ENCODE results near the gene RGS7.

The RGS7 gene

DNA sequence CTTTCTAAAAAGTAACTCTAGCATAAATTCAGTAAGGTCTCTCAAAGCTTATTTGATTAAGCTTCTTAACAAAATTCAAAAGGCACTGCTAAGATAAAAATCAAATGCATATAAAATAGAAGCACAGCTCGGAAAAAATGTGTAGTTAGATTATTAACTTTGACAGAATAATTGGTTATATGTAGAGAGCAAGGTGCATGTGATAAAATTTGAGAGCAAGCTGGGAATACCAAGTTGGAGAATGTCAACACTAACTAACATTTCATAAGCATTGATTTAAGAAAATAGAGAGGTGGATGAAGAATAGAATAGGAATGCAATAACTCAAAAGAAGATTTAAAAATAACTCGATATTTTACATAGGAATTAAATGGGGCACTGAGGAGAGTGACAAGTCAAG lies 540.5 kb downstream of the RGS7 start:
- no peaks in the 10 kb centered on the region for H3K36me3 Mint-ChIP-seq (ENCODE audit: low read depth)
- DNase-seq: no peak
- no peak overlapping the region for H3K27ac Mint-ChIP-seq
- H3K4me1 Mint-ChIP-seq: peaks cover 6% of the 10 kb centered on the region
- peaks cover 16% of the 10 kb centered on the region for H3K9me3 Mint-ChIP-seq
- H3K4me3 Mint-ChIP-seq: no peak overlapping the region
- peaks cover 3% of the 10 kb centered on the region for H3K27me3 Mint-ChIP-seq (ENCODE audit: low read depth, poor library complexity)
- TF ChIP-seq, protein P1, sequence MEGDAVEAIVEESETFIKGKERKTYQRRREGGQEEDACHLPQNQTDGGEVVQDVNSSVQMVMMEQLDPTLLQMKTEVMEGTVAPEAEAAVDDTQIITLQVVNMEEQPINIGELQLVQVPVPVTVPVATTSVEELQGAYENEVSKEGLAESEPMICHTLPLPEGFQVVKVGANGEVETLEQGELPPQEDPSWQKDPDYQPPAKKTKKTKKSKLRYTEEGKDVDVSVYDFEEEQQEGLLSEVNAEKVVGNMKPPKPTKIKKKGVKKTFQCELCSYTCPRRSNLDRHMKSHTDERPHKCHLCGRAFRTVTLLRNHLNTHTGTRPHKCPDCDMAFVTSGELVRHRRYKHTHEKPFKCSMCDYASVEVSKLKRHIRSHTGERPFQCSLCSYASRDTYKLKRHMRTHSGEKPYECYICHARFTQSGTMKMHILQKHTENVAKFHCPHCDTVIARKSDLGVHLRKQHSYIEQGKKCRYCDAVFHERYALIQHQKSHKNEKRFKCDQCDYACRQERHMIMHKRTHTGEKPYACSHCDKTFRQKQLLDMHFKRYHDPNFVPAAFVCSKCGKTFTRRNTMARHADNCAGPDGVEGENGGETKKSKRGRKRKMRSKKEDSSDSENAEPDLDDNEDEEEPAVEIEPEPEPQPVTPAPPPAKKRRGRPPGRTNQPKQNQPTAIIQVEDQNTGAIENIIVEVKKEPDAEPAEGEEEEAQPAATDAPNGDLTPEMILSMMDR (IDR thresholded peaks at IDR 0.05): no peak

DNA sequence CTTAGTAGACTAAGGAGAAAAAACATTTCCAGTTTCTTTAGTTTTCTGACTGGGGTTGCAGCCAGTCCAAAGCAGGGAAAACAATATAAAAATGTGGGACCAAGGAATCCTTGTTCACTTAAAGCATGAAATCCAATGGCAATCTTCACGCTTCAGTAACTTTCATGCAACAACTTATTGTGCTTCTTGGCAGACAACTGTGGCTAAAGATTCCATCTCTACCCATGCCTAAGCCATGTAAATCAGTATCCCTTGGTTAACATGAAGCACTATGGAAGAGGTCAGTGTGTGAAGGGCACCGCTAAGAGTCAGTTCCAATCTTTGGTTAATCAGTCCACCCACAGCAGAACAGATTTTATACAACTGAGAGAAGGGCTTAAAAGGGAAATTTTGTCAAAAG lies 543.3 kb downstream of the RGS7 start:
- H3K4me1 Mint-ChIP-seq: peaks cover 6% of the 10 kb centered on the region
- H3K36me3 Mint-ChIP-seq (ENCODE audit: low read depth): no peaks in the 10 kb centered on the region
- DNase-seq: no peak
- H3K27me3 Mint-ChIP-seq (ENCODE audit: low read depth, poor library complexity): peaks cover 7% of the 10 kb centered on the region
- H3K27ac Mint-ChIP-seq: no peak overlapping the region
- peaks cover 4% of the 10 kb centered on the region for H3K9me3 Mint-ChIP-seq
- H3K4me3 Mint-ChIP-seq: no peak overlapping the region
- TF ChIP-seq, protein P1 (IDR thresholded peaks at IDR 0.05): no peak

DNA sequence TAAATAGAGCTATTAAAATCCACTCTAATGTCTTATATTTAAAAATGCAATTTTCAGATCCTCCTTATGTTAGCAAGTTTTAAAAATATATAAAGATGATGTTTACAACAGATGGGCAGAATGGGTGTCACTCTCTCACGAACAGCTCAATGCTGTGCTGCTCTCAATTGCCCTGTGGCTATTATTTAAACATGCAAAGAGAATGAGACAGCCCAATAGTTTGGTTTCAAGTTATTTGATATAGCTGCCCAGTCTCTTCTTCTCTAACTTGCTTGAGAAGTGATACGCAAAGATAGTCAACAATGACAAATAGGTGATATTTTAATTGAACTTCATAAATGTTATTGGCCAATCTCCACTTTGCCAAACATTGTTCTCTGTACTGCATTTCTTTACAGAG lies 545.7 kb downstream of the RGS7 start:
- Mint-ChIP-seq H3K4me1 (peaks cover 6% of the 10 kb centered on the region), H3K4me3 (no peak overlapping the region), H3K9me3 (no peaks in the 10 kb centered on the region), H3K36me3 (ENCODE audit: low read depth) (no peaks in the 10 kb centered on the region), H3K27ac (no peak overlapping the region), H3K27me3 (ENCODE audit: low read depth, poor library complexity) (peaks cover 7% of the 10 kb centered on the region)
- DNase-seq: no peak
- TF ChIP-seq, protein P1 (IDR thresholded peaks at IDR 0.05): no peak

DNA sequence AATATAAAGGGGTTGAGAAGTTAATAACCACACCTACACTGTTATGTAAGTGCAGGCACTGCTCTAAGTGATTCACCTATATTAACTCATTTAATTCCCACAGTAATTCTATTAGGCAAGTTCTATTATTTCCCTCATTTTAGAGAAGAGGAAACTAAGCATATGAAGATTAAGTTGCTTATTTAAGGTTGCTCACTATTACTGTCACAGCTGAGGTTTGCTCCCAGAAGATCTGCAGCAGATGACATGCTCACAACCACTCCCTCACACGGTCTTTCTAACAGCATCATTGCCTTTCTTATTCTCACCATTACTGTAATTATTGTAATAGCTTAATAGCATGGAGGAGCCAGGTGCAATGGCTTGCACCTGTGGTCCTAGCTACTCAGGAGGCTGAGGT lies 548.6 kb downstream of the RGS7 start:
- no peak overlapping the region for H3K27ac Mint-ChIP-seq
- H3K4me3 Mint-ChIP-seq: no peak overlapping the region
- H3K9me3 Mint-ChIP-seq: no peaks in the 10 kb centered on the region
- no peaks in the 10 kb centered on the region for H3K36me3 Mint-ChIP-seq (ENCODE audit: low read depth)
- peaks cover 6% of the 10 kb centered on the region for H3K4me1 Mint-ChIP-seq
- H3K27me3 Mint-ChIP-seq (ENCODE audit: low read depth, poor library complexity): peaks cover 7% of the 10 kb centered on the region
- DNase-seq: no peak
- TF ChIP-seq, protein P1 (IDR thresholded peaks at IDR 0.05): no peak

DNA sequence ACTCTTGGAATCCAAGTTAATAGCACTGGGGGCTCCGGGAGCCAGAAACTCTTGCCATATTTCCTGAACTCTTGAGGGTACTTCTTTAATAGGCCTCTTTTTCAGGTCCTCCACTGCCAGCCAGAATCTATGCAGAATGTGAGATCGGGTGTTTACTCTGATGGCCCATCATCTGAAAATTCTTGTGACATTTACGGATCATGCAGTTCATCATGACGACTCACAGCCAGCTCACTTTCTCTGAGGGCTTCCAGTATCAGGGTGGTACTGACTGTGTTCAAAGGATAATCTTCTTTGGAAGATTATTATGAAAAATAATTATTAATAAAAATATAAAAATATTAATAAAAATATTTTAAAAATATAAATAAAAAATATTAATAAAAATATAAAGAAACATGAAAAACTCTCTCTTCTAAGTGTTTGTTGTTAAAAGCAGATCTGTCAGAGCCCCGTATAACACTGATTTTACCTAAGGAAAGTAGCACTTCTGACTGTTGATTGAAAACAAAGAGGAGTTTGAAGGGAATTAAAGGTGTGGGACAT lies 550.7 kb downstream of the RGS7 start:
- no peak overlapping the region for H3K4me3 Mint-ChIP-seq
- H3K9me3 Mint-ChIP-seq: no peaks in the 10 kb centered on the region
- no peaks in the 10 kb centered on the region for H3K4me1 Mint-ChIP-seq
- TF ChIP-seq, protein P1 (IDR thresholded peaks at IDR 0.05): no peak
- H3K36me3 Mint-ChIP-seq (ENCODE audit: low read depth): no peaks in the 10 kb centered on the region
- peaks cover 4% of the 10 kb centered on the region for H3K27me3 Mint-ChIP-seq (ENCODE audit: low read depth, poor library complexity)
- no peak overlapping the region for H3K27ac Mint-ChIP-seq
- DNase-seq: no peak

DNA sequence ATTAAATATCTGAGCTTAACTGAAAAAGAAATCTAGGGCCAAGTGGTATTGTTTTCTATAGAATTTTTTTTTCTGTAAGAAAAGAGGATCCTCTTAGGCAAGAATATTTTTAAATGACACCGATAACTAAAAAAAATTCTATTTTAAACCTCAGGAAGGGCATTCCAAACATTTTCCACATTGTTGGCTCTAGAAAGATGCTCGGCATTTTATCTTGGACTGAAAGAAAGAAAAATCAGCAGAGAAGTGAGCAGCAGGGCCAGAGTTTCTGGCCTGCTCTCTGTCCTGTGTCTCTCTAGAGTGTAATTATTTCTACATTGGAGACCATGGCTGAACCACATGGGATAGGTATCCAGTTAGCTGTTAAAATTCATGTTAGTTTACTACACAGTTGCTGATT lies 552.5 kb downstream of the RGS7 start:
- DNase-seq: no peak
- H3K27me3 Mint-ChIP-seq (ENCODE audit: low read depth, poor library complexity): no peaks in the 10 kb centered on the region
- H3K4me3 Mint-ChIP-seq: no peak overlapping the region
- H3K9me3 Mint-ChIP-seq: no peaks in the 10 kb centered on the region
- TF ChIP-seq, protein P1 (IDR thresholded peaks at IDR 0.05): no peak
- H3K36me3 Mint-ChIP-seq (ENCODE audit: low read depth): no peaks in the 10 kb centered on the region
- no peak overlapping the region for H3K27ac Mint-ChIP-seq
- no peaks in the 10 kb centered on the region for H3K4me1 Mint-ChIP-seq

Data from nephron progenitor cell (in vitro differentiated cells).